HEK293 (cell line): Measurements from ENCODE around the gene KRT76.
"Not testable (repeated sequence)": the region's sequence is repeated elsewhere in the genome, so short reads cannot be mapped to it uniquely, and the experiment has no call there.

ENCODE experiments used
- CTCF ChIA-PET: fragments of 350-600 bp; formaldehyde crosslinking; extraction: SDS; loops from one replicate; lab custom pipeline; 2021; ENCODE audit warnings: antibody characterized with exemption; lab: Yijun Ruan, JAX
- POLR2A ChIA-PET: fragments of 300-600 bp; formaldehyde crosslinking; extraction: SDS; loops from one replicate; lab custom pipeline; 2020; ENCODE audit warnings: antibody characterized with exemption, inconsistent platforms; lab: Yijun Ruan, JAX
- H3K27ac ChIP-seq: fragments of 200-500 bp; sonication (Bioruptor generic); 2 replicates; pipeline ENCODE4 v1.5.1; 2014; ENCODE audit warnings: low read depth, low read length, control low read depth, inconsistent platforms; ENCODE audit errors: extremely low read depth
- H3K36me3 ChIP-seq, 2 experiments: fragments of 200-500 bp in 1 of 2; sonication (Bioruptor generic) in 1 of 2; 1 replicate in 1 of 2; 2 replicates in 1 of 2; pipeline ENCODE4 v1.5.1; 2014 to 2017; ENCODE audit warnings: inconsistent platforms in 2 of 2, low read length in 2 of 2; ENCODE audit not compliant: control insufficient read depth in 2 of 2, insufficient read depth in 1 of 2
- H3K4me1 ChIP-seq: fragments of 200-500 bp; sonication (Bioruptor generic); 2 replicates; pipeline ENCODE4 v1.5.1; 2014; ENCODE audit warnings: mild to moderate bottlenecking, low read length, inconsistent platforms; ENCODE audit not compliant: control insufficient read depth, insufficient read depth
- H3K4me3 ChIP-seq: 2 replicates; pipeline ENCODE4 v1.5.1; 2011; ENCODE audit warnings: low read depth, mild to moderate bottlenecking, control low read depth, low read length, moderate library complexity
- H3K9me3 ChIP-seq: fragments of 200-500 bp; sonication (Bioruptor generic); 2 replicates; pipeline ENCODE4 v1.5.1; 2014; ENCODE audit warnings: low read depth, low read length, inconsistent platforms; ENCODE audit not compliant: control insufficient read depth, insufficient read depth
- KLF17 ChIP-seq: fragments of 450-650 bp; formaldehyde crosslinking; IDR thresholded peaks from 2 replicates; pipeline ENCODE4 v1.5.1; 2016; ENCODE audit warnings: missing biosample characterization, missing genetic modification characterization
- MYNN ChIP-seq: fragments of 450-650 bp; formaldehyde crosslinking; IDR thresholded peaks from 2 replicates; pipeline ENCODE4 v1.5.1; 2016; ENCODE audit warnings: missing biosample characterization, missing genetic modification characterization, borderline replicate concordance
- SETDB1 ChIP-seq: IDR thresholded peaks from one replicate; pipeline ENCODE4 v1.6.1; 2017; ENCODE audit warnings: mild to moderate bottlenecking, low read length, moderate library complexity, mixed read lengths; ENCODE audit not compliant: insufficient read length
- TSHZ1 ChIP-seq: fragments of 450-650 bp; formaldehyde crosslinking; IDR thresholded peaks from 2 replicates; pipeline ENCODE4 v1.5.1; 2016; ENCODE audit warnings: missing biosample characterization, missing genetic modification characterization, borderline replicate concordance
- ZNF133 ChIP-seq: fragments of 450-650 bp; formaldehyde crosslinking; IDR thresholded peaks from 2 replicates; pipeline ENCODE4 v1.5.1; 2016; ENCODE audit warnings: missing biosample characterization, missing genetic modification characterization
- ZNF169 ChIP-seq: fragments of 450-650 bp; formaldehyde crosslinking; IDR thresholded peaks from 2 replicates; pipeline ENCODE4 v1.5.1; 2016; ENCODE audit warnings: missing biosample characterization, missing genetic modification characterization
- ZNF214 ChIP-seq: fragments of 450-650 bp; formaldehyde crosslinking; IDR thresholded peaks from 2 replicates; pipeline ENCODE4 v1.5.1; 2017; ENCODE audit warnings: missing biosample characterization, mild to moderate bottlenecking, missing genetic modification characterization, borderline replicate concordance
- ZNF280D ChIP-seq: fragments of 450-650 bp; formaldehyde crosslinking; IDR thresholded peaks from 2 replicates; pipeline ENCODE4 v1.5.1; 2016; ENCODE audit warnings: missing biosample characterization, missing genetic modification characterization
- ZNF341 ChIP-seq: fragments of 450-650 bp; formaldehyde crosslinking; IDR thresholded peaks from 2 replicates; pipeline ENCODE4; 2016; ENCODE audit warnings: low read depth, missing biosample characterization, missing genetic modification characterization
- ZNF398 ChIP-seq: fragments of 450-650 bp; formaldehyde crosslinking; IDR thresholded peaks from 2 replicates; pipeline ENCODE4 v1.5.1; 2017; ENCODE audit warnings: missing biosample characterization, missing genetic modification characterization
- ZNF548 ChIP-seq: fragments of 450-650 bp; formaldehyde crosslinking; IDR thresholded peaks from 2 replicates; pipeline ENCODE4 v1.5.1; 2016; ENCODE audit warnings: missing biosample characterization, missing genetic modification characterization
- ZNF561 ChIP-seq: fragments of 450-650 bp; IDR thresholded peaks from 2 replicates; pipeline ENCODE4 v1.5.1; 2018; ENCODE audit warnings: missing biosample characterization, missing genetic modification characterization, borderline replicate concordance
- ZNF596 ChIP-seq: fragments of 450-650 bp; IDR thresholded peaks from 2 replicates; pipeline ENCODE4 v1.5.0; 2018; ENCODE audit warnings: missing biosample characterization, mild to moderate bottlenecking, missing genetic modification characterization, moderate library complexity
- ZNF658 ChIP-seq: fragments of 450-650 bp; formaldehyde crosslinking; IDR thresholded peaks from 2 replicates; pipeline ENCODE4; 2016; ENCODE audit warnings: missing biosample characterization, missing genetic modification characterization
- ZSCAN30 ChIP-seq: fragments of 450-650 bp; IDR thresholded peaks from 2 replicates; pipeline ENCODE4 v1.5.1; 2018; ENCODE audit warnings: missing biosample characterization, mild to moderate bottlenecking, missing genetic modification characterization, moderate library complexity
- ZXDB ChIP-seq: fragments of 450-650 bp; formaldehyde crosslinking; IDR thresholded peaks from 2 replicates; pipeline ENCODE4 v1.5.1; 2016; ENCODE audit warnings: missing biosample characterization, missing genetic modification characterization

The KRT76 gene

GRCh38 chr12:52763036-52763659 lies 14.0 kb downstream of the KRT76 start (continued):
- TF ChIP-seq TSHZ1 (no peak), ZNF280D (tag by site-specific recombination) (no peak)

GRCh38 chr12:52761802-52762201 lies 15.3 kb downstream of the KRT76 start:
- Histone ChIP-seq H3K27ac (no peak overlapping the region), H3K4me3 (no peak overlapping the region), H3K36me3 (no peaks in the 10 kb centered on the region), H3K9me3 (no peaks in the 10 kb centered on the region), H3K4me1 (no peaks in the 10 kb centered on the region)
- TF ChIP-seq MYNN (tag by site-specific recombination) (no peak), ZNF398 (tag by site-specific recombination) (no peak)
- ChIA-PET POLR2A (no interaction called here), CTCF (no interaction called here)

- TF ChIP-seq SETDB1: peak; percentile 53
- CTCF ChIA-PET, H3K36me3 ChIP-seq, H3K4me1 ChIP-seq, H3K4me3 ChIP-seq, POLR2A ChIA-PET, H3K9me3 ChIP-seq, H3K27ac ChIP-seq: not testable (repeated sequence)
Observed at GRCh38 chr12:52761218-52761617, 15.9 kb downstream of the KRT76 start.

GRCh38 chr12:52760623-52761022 lies 16.5 kb downstream of the KRT76 start:
- POLR2A ChIA-PET: no interaction called here

More at GRCh38 chr12:52760623-52761022, 16.5 kb downstream of the KRT76 start:
- Histone ChIP-seq H3K4me1 (no peaks in the 10 kb centered on the region), H3K36me3 (no peaks in the 10 kb centered on the region), H3K27ac (no peak overlapping the region), H3K4me3 (no peak overlapping the region), H3K9me3 (no peaks in the 10 kb centered on the region)
- CTCF ChIA-PET: interaction anchor here (0.6 to 1.5 kb wide), 2 partner anchors 9 to 628 kb away, joined by 3 read pairs; no protein-coding TSS in a partner anchor
- TF ChIP-seq ZNF169 (tag by site-specific recombination) (no peak), ZNF214 (no peak), ZSCAN30 (tag by site-specific recombination) (no peak), ZNF561 (tag by site-specific recombination) (no peak), ZNF596 (tag by site-specific recombination) (no peak), ZNF548 (tag by site-specific recombination) (no peak), ZNF658 (no peak), ZNF341 (tag by site-specific recombination) (no peak), KLF17 (no peak), ZXDB (tag by site-specific recombination) (no peak), ZNF133 (no peak)
